H4 (cell line): ENCODE data around the gene ARL11. TPM values are rescaled to one million over a fixed set of nuclear protein-coding genes. Genes with fewer than 3 reads are reported as not detected.

Source experiments
- total RNA-seq: library from RNA; depleted of rRNA; stranded (reverse); fragments of >200 nt; shearing (Covaris generic); gene quantifications from 2 replicates; pipeline ENCODE4 v1.2.3, GENCODE V29; 2014; rRNA removed

ARL11 gene
- total RNA-seq, 1 experiment from 2014 or later, result not detected

Other genes starting within 250 kb of the ARL11 start
- 3.7 and 5.1 TPM in 2 replicates for gene CAB39L, start 184.4 kb upstream of the ARL11 start, total RNA-seq
- 6.6 and 6.7 TPM in 2 replicates for gene SETDB2, start 184.2 kb upstream of the ARL11 start, total RNA-seq
- 9.0 and 13.6 TPM in 2 replicates for gene PHF11, start 132.6 kb upstream of the ARL11 start, total RNA-seq
- 8.4 and 10.8 TPM in 2 replicates for gene RCBTB1, start 42.9 kb upstream of the ARL11 start, total RNA-seq
- 67.9 and 77.4 TPM in 2 replicates for gene EBPL, start 63.0 kb downstream of the ARL11 start, total RNA-seq
- gene KPNA3, start 164.2 kb downstream of the ARL11 start, total RNA-seq, result 11.6 and 19.2 TPM in 2 replicates